Choroid plexus epithelial cell (primary cell): ENCODE results near the gene DUSP16.
"Not testable (repeated sequence)": the region's sequence is repeated elsewhere in the genome, so short reads cannot be mapped to it uniquely, and the experiment has no call there.

ENCODE experiments used
- DNase-seq: peaks from one replicate; pipeline ENCODE4 v3.0.0-alpha.2; 2010; ENCODE audit warnings: low read depth
- H3K4me3 ChIP-seq: 2 replicates; pipeline ENCODE4 v1.5.1; 2011; ENCODE audit warnings: low read depth, mild to moderate bottlenecking, control low read depth, low read length, moderate library complexity
- CTCF ChIP-seq: conservative IDR thresholded peaks from 2 replicates; pipeline ENCODE4 v1.5.1; 2011; ENCODE audit warnings: low read depth, mild to moderate bottlenecking, control low read depth, inconsistent platforms, low read length, moderate library complexity

Gene DUSP16

DNA sequence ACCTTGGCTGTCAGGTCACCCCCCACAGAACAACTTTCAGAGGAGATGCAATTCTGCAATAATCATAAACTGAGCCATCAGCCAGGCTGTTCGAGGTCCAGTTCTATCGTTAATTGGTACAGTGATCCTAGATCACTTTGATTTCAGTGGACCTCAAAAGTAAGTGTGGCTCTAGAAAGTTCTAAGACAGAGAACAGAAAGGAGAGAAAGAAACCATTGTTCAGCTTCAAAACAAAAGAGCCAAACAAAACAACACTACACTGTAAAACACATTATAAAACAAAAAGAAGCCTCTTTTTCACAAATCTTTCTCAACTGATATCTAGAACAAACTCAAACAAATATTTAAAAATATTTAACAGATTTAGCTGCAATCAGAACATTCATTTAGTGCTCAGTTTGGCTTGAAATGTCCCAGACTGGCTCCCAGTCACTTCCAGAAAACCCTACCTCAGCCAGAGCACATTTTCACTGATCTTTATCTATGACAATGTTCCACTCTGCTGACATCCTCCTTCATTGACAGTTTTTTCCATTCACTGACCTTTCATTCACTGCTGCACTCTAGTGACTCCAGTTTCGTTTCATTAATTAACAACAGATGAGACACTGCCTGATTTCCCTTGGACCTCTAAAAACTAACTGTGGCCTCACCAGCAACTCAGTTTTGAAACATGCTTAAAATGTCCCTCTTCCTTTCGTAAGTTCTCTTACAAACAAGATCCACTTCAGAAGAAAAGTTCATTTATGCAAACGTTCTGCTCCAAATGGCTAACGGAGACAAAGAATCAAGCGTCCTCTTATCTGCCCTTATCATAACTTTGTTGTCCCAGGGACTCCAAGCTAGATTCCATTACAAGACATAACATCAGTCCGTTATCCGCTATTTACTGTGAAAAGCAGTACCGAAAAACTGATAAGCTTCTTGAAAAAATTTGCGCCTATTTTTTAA lies 56.8 kb downstream of the DUSP16 start:
- DNase-seq: peak; percentile 70
- TF ChIP-seq CTCF: no peak
- peak overlapping the region; percentile 22 for H3K4me3 ChIP-seq

DNA sequence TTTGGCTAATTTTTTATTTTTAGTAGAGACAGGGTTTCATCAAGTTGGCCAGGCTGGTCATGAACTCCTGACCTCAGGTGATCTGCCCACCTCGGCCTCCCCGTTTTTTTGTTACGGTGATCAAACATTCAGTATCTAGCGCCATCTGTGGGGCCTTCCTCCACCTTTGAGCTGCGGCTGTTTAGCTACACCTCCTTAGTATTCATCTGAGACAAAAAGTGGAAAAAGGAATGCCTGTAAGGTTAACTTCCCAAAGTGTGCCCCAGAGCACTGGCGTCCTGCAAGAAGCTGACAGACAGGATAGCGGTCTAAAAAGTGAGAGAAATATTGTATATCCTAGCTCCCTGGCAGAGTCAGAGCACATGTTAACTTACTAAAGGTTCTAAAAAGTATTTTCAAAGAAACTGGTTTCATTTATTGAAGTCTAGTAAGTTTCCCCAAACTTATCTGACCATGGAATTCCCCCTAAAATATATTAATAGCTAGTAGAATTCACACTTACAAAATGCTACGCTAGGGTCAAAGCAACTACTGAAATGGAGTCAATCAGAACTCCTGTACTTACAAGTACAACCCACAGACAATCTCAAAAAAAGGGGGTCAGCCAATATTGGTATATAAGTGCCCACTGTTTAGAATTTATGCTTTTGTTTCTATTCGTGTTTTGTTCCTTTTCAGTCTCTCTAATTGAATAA lies 59.1 kb downstream of the DUSP16 start:
- TF ChIP-seq CTCF: peak; percentile 9
- H3K4me3 ChIP-seq: no peak overlapping the region
- DNase-seq: no peak

DNA sequence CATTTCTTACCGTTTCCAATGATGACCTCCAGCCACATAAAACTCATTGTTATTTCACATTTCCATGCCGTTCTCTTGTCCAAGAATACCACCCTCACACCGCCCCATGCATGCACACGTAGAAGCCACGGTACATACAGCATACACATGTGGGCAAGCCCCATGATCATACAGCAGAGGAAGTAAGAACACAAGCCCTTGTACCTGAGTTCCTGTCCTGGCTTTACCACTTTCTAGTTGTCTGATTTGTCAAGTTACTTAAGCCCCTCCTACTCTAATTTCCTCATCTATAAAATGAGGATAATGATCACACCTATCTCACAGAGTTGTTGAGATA lies 59.9 kb downstream of the DUSP16 start:
- no peak overlapping the region for H3K4me3 ChIP-seq
- no peak for DNase-seq

GRCh38 chr12:12502130-12502814 lies 60.4 kb downstream of the DUSP16 start:
- DNase-seq, H3K4me3 ChIP-seq: not testable (repeated sequence)

More for the DNA sequence above, 59.9 kb downstream of the DUSP16 start:
- no peak for TF ChIP-seq CTCF

GRCh38 chr12:12501121-12501520 lies 61.5 kb downstream of the DUSP16 start:
- DNase-seq: no peak

DNA sequence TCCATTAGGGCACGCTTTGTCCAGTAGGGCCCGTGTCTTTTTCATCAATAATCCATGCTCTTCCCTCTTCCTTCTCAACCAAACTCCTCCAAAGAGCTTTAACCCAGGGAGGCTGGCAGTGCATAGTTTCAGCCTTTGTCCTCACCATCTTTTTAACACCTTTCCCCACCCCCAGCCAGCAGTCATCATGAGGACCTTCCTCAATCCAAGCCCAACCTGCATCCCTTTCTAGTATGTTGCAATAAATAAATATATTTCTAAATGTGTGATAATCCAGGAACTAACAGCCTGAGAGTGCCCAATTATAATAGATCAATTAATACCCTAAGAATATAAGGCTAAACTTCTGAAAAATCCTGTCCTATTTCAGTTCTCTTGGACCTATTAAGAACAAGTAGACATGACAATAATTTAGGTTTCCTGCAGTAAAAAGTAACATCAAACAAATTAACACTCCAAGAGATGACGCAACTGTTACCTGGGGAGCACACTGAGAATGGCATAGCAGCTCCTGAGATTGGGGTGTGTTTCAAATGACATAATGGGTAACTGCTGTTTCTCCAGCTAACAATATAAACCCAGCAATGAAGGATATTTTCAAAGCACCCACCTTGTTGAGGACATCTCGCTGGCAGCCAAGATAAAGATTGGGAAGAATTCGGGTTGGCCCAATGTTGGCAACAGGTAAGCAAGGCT lies 62.6 kb downstream of the DUSP16 start:
- no peak for TF ChIP-seq CTCF
- H3K4me3 ChIP-seq: no peak overlapping the region
- DNase-seq: no peak

More at GRCh38 chr12:12501121-12501520, 61.5 kb downstream of the DUSP16 start:
- TF ChIP-seq CTCF: no peak
- no peak overlapping the region for H3K4me3 ChIP-seq

DNA sequence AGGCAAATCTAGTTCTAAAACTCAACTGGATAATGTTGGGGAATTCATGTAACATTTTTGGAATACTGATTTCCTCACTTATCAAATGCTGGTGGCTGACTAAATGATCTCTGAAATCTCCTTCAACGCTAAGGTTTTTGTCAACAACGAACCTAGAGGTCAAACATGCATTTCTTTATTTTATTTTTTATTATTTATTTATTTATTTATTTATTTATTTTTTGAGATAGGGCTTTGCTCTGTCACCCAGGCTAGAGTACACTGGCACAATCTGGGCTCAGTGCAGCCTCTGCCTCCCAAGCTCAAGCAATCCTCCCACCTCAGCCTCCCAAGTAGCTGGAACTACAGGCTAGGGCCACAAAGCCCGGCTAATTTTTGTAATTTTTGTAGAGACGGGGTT lies 64.5 kb downstream of the DUSP16 start:
- DNase-seq: no peak
- no peak for TF ChIP-seq CTCF
- no peak overlapping the region for H3K4me3 ChIP-seq
